Neural cell (in vitro differentiated cells): ENCODE measurements around the gene FARSA.

ENCODE experiments used
- EP300 ChIP-seq: fragments of 450-650 bp; conservative IDR thresholded peaks from 2 replicates; pipeline ENCODE4 v1.6.1; 2014; ENCODE audit warnings: antibody characterized with exemption, mild to moderate bottlenecking, moderate library complexity; ENCODE audit not compliant: poor library complexity, severe bottlenecking
- EZH2 ChIP-seq: fragments of 200-600, 300-800 bp; shearing (Covaris generic), sonication (generic); IDR thresholded peaks from 2 replicates; pipeline ENCODE4 v1.6.1; 2014; ENCODE audit warnings: antibody characterized with exemption, low read length, borderline replicate concordance, mild to moderate bottlenecking; ENCODE audit not compliant: insufficient read depth, poor library complexity, severe bottlenecking
- POLR2AphosphoS5 ChIP-seq: IDR thresholded peaks from 2 replicates; pipeline ENCODE4 v1.6.1; 2012
- SMC3 ChIP-seq: fragments of 450-650 bp; conservative IDR thresholded peaks from 2 replicates; pipeline ENCODE4 v1.6.1; 2014; ENCODE audit warnings: antibody characterized with exemption, mild to moderate bottlenecking, moderate library complexity; ENCODE audit not compliant: poor library complexity
- TAF1 ChIP-seq: IDR thresholded peaks from 2 replicates; pipeline ENCODE4 v1.6.1; 2012; ENCODE audit warnings: low read depth
- TF ChIP-seq, protein P1 (sequence below): fragments of 450-650 bp; IDR thresholded peaks from 2 replicates; pipeline ENCODE4 v1.5.1; 2014; ENCODE audit warnings: antibody characterized with exemption, mild to moderate bottlenecking, moderate library complexity; ENCODE audit not compliant: poor library complexity, severe bottlenecking
- TF ChIP-seq, protein P2 (sequence below): IDR thresholded peaks from 2 replicates; pipeline ENCODE4 v1.6.1; 2012; ENCODE audit warnings: borderline replicate concordance

DNA sequence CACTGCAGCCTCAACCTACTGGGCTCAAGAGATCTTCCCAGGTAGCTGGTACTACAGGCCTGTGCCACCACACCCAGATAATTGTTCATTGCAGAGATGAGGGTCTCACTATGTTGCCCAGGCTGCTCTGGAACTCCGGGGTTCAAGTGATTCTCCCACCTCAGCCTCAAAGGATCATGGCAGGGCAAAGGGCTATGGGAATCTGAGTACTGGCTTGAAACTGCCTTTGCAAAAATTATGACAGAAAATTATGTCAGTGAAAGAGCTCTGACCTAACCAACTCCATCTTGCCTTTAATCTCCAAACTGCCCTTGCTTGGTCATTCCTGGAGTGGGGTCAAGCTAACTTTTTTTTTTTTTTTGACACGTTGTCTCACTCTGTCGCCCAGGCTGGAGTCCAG is 50.9 kb downstream of the FARSA start:
- TF ChIP-seq, protein P1, sequence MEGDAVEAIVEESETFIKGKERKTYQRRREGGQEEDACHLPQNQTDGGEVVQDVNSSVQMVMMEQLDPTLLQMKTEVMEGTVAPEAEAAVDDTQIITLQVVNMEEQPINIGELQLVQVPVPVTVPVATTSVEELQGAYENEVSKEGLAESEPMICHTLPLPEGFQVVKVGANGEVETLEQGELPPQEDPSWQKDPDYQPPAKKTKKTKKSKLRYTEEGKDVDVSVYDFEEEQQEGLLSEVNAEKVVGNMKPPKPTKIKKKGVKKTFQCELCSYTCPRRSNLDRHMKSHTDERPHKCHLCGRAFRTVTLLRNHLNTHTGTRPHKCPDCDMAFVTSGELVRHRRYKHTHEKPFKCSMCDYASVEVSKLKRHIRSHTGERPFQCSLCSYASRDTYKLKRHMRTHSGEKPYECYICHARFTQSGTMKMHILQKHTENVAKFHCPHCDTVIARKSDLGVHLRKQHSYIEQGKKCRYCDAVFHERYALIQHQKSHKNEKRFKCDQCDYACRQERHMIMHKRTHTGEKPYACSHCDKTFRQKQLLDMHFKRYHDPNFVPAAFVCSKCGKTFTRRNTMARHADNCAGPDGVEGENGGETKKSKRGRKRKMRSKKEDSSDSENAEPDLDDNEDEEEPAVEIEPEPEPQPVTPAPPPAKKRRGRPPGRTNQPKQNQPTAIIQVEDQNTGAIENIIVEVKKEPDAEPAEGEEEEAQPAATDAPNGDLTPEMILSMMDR: no peak
- no peak for TF ChIP-seq EZH2
- no peak for TF ChIP-seq EP300
- no peak for TF ChIP-seq POLR2AphosphoS5
- no peak for TF ChIP-seq TAF1
- TF ChIP-seq, protein P2, sequence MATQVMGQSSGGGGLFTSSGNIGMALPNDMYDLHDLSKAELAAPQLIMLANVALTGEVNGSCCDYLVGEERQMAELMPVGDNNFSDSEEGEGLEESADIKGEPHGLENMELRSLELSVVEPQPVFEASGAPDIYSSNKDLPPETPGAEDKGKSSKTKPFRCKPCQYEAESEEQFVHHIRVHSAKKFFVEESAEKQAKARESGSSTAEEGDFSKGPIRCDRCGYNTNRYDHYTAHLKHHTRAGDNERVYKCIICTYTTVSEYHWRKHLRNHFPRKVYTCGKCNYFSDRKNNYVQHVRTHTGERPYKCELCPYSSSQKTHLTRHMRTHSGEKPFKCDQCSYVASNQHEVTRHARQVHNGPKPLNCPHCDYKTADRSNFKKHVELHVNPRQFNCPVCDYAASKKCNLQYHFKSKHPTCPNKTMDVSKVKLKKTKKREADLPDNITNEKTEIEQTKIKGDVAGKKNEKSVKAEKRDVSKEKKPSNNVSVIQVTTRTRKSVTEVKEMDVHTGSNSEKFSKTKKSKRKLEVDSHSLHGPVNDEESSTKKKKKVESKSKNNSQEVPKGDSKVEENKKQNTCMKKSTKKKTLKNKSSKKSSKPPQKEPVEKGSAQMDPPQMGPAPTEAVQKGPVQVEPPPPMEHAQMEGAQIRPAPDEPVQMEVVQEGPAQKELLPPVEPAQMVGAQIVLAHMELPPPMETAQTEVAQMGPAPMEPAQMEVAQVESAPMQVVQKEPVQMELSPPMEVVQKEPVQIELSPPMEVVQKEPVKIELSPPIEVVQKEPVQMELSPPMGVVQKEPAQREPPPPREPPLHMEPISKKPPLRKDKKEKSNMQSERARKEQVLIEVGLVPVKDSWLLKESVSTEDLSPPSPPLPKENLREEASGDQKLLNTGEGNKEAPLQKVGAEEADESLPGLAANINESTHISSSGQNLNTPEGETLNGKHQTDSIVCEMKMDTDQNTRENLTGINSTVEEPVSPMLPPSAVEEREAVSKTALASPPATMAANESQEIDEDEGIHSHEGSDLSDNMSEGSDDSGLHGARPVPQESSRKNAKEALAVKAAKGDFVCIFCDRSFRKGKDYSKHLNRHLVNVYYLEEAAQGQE: no peak
- TF ChIP-seq SMC3: no peak
